NCI-H2171 (cell line): ENCODE measurements around the gene SLC30A1.
"Not testable (repeated sequence)": the region's sequence is repeated elsewhere in the genome, so short reads cannot be mapped to it uniquely, and the experiment has no call there.

Experiments used
- DNase-seq: peaks from one replicate; lab custom pipeline; 2025; lab: John Stamatoyannopoulos, UW

Gene SLC30A1

DNA sequence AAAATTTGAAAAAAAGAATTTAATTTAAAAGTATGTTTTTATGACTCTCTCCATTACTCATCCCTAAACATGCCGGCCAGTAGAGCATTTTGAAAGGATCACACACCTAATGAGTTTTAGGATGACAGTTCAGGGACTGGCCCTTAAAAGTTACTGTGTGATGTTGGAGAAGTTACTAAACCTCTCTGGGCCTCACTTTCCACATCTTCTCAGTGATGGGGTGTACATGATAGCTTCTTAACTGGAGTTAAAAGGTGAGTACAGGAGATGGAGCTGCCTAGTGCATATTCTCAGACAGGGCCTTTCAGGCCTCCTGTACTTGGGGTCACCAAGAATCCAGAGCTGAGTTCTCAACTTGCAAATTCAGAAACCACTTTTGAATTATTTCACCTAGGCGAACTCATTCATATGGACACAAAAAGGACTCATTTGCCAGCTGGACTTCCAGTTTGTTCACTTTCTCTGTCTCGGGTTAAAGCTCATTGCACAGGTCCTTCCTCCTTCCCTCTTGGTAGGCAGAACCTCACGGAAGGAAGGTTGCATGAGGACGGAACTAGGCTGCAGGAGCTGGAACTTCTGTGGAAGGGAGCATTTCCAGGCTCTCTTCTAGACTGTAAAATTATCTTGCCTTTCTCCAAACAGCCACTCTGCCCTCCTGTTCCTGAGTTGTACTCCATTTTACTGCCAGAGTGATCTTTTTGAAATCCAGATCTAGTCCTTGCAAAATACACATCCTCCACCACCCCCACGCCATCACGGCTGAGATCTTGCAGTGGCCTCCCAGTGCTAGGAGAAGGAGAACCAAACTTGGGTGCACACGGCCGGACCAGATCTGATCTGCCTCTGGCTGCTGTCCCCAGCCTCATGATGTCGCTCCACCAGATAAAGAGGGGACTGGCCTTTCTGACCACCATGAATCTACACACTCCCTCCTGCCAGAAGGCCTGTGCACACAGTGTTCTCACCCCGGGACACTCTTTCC lies 4.3 kb upstream of the SLC30A1 start:
- no peak for DNase-seq

DNA sequence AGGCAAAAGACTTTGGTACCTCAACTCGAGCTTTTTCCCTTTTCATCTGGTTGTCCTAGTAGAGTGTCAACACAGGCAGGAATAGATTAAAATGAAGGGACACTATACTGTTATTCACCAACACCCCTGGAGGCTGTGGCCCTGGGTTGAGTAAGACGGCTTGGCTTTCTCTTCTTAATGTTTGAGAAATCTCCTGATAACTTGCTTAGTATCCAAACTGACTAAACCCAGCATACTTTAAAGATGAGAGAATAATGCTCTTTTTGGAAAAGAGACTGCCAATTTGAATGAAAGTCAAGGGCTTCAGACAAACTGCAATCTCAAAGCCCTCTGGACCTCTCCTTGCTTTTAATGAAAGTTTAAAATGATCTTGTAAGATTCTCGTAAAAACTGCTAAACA lies 2.6 kb upstream of the SLC30A1 start:
- DNase-seq: no peak

DNA sequence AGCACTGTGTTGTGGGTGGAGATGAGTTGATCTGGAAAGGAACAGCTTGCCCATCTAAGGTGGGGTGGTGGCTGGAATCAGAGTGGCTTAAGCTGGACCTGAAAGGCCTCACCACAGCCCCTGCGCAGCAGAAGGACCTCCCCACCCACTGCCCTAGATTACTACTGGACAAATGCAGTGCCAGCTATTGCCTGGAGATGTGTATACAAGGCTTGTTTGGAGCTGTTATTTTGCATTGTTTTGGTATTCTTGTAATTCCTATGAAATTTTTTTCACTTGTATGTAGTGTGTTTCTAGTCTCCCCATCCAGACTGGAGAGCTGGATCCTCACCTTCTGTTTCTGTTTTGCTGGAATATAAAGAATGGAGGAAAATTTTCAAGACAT lies 1.3 kb upstream of the SLC30A1 start:
- no peak for DNase-seq

DNA sequence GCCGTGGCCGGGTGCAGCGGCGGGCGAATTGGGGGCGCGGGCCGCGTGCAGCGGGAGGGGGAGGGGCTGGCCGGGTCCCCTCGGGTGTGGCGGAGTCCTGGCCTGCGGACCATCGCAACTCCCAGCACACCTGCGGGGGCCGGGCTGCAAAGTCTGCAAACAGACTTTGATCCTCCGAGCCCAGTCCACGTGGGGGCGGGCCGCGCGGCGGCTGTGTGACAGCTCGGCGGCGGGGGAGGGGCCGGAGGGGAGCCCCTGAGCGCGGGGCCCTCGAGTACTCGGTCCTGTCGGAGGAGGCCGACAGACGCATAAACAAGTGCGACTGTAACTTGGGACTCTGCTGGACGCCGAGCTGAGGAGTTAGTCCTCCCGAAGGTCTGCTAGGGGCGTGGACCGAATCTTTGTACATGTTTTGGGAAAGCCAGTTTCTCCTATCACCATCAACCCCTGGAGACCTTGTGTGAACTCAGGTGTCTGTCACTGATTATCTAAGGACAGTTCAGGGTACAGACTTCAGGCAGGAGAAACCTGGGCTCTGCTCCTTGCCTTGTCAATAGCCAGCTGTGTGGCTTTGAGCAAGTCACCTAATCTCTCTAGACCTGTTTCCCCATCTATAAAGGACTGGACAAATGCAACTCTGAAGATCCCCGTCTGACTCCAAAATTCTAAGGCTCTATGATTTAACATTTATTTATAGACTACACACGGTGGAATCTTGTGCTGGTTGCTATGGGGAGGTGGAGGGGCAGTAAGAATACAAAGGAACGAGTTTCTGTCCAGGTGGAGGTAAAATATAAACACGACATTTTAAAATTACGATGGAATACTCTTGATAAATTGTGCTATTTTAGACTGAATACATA lies 710 bp upstream of the SLC30A1 start:
- DNase-seq: peak; percentile 83

DNA sequence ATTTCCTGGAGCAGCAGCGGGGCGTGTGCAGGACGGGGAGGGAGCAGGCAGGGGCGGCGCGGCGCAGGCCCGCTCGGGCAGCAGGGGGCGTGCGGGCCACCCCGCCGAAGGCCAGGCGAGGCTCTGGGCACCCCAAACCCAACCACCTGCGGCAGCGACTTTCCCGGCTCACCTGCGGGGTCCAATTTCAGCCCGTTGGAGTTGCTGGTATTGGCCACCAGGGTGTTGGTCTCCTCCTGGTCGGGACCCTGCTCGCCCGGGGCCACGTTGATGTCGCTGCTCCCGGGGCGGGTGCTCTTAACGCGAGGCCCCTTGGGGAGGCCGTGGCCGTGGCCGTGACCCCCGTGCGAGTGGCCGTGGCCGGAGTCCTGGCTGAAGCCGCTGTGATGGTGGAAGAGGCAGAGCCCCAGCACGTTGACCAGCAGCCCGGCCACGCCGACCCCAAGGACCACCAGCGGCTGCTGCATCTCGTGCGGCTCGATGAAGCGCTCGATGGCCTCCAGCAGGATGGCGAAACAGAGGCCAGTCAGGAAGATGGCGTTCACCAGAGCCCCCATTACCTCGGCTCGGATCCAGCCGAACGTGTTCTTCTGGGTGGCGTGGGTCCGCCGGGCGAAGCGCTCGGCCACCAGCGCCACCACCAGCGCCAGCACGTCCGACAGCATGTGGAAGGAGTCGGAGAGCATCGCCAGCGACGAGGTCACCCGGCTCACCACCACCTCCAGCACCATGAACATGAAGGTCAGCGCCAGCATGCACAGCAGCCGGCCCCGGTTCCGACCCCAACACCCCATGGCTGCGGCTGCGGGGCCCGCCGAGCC lies 932 bp downstream of the SLC30A1 start:
- DNase-seq: peak; percentile 58

DNA sequence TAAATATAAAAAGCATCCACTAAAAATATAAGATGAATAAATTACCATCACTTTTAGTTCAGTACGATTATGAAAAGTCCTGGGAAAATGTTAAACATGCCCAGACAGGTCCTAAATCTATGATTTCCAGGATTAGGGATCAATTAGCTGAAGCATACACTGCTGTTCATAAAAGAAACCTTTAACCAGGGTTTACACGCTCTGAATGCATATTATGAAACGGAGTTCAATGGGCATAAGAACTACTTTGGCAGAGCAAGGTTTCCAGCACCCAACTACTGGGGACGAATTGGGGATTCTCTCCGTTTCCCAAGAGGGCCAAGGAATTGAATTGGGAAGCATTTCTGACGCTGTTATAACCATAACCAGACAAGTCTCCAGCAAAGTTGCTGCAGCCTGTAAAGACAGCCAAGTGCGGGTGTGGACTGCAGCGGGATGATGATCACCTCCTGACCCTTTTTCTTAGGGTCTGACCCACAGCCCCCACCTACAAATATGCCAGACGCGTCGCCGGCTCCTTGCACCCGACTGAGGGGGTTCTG lies 1.6 kb downstream of the SLC30A1 start:
- DNase-seq: no peak

DNA sequence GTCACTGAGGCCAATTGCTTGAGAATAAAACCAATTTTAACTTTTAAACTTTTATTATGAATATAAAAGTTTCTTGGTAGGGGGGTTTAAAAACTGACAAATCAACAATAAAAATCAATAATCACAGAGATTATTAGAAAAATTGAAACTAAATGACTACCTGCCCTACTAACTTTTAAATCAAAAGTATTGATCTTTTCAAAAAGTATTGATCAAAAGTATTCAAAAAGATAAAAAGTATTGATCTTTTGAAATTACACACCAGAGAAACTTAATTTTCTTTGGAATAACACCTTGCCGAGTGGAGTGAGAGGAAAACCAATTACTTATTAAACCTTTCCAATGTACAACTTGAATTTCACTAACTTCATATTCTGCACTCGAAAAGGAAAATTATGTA lies 2.2 kb downstream of the SLC30A1 start:
- no peak for DNase-seq

DNA sequence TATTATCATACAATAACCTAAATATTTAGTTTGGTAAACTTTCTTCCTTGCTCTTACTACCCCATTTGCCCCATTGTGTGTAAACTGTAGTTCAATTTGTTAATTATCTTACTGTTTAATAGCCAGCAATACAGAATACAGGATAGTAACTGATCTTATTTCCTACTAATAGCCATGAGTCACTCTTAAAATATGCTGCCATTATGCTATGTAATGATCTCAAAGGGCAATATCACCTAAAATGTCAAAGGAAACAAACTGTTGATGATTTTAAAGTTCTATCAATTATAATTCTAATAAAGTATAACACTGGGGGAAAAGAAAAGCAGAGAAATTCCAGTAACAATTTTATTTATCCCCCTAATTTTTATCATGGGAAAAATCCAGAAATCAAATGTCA lies 4.3 kb downstream of the SLC30A1 start:
- no peak for DNase-seq

DNA sequence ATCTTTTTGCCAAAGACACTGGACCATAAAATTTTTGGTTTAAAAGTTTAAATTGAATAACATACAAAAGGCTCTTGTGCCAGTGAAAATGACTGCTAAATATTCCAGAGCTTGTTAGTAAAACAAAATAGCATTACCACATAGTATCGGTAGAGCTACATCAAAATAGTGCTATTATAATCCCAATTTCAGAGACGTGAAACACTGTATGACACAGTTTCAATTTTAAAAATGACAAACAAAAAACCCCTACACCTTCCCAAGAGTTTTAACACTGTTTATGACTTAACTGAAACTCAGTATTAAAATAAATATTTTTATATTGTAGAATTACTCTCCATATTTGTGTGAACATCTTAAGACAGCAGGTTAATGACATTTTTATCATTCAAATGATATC lies 7.0 kb downstream of the SLC30A1 start:
- no peak for DNase-seq

DNA sequence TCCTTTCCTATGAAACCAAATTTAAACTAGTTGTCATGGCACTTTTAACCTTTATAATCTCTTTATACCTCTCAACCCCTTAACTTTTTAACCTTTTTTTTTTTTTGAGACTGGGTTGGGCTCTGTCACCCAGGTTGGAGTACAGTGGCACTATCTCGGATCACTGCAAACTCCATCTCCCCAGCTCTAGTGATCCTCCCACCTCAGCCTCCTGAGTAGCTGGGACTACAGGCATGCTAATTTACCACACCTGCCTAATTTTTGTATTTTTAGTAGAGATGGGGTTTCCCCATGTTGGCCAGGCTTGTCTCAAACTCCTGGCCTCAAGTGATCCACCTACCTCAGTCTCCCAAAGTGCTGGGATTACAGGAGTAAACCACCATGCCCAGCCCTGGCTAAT lies 8.6 kb downstream of the SLC30A1 start:
- DNase-seq: not testable (repeated sequence)

DNA sequence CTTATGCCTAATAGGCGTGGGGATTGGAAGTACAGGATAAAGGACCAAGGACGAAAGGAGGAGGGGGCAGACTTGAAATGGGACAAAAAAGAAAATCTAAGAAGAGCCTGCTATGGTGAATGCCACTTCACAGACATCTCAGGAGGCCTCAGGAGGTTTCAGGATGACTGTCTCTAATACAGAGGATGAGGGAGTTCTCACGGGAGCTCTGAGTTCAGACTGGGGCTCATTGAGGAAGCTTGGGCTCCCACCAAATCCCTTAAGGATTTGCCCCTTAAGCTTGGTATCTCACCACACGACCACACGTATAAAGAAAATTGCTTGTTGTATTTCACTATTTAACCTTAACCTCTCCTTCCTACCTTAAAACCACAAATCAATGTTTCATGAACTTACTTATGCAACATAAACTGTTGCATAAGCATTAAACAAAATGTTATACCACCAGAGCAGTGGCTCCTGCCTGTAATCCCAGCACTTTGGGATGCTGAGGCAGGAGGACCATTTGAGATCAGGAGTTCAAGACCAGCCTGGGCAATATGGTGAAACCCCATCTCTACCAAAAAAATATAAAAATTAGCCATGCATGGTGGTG lies 12.4 kb downstream of the SLC30A1 start:
- no peak for DNase-seq

DNA sequence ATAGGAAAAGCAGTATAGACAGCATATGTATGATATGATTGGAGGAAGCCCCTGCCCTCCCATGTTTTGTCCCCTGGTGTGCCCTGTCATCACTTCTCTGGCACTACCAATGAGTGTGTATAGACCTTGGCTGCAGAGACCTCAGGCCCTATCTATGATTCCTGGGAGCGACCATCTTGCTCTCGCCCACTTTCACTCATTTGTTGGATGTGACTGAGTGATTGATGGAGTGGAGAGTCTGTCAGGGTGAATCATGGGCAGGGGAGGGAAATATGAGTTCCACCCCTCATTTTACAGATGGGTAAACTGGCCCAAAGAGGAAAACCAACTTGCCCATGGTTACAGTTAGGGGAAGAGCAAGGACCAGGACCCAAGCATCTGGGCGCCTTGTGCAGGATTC lies 14.9 kb downstream of the SLC30A1 start:
- DNase-seq: no peak

DNA sequence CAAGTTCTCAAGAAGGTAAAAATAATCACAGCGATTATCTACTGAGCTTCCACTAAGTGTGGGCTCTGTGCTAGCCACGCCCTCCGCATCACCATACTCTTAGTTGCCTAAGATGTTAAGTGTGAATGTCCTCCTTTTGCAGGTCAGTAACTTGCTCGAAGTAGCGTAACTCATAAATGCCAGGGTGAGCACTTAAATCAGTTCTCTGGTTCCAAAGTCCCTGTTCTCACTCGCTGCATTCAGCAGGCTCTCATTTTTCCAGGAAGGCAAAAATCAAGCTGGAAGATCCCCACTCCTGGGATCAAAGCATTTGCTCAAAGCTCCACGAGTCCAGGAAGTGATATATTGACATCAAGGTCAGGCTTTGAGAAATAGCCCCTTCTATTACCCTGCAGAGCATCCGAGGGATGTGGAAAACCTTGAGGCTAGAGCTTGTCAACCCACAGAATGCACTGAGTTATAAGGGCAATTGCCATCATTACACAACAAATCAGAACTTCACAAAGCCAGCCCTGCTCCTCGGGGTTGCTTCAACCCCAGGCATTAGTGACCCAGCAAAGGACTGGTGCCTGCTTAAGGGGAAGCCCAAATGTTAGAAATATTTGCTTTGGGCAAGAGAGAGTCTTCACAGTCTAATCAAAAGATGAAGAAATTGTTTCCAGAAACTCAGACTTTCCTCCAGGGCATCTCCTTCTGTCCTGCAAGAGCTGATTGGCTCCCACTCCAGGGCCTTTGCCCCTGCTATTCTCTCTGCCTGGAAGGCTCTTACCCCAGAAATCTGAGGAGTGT lies 19.5 kb downstream of the SLC30A1 start:
- no peak for DNase-seq

DNA sequence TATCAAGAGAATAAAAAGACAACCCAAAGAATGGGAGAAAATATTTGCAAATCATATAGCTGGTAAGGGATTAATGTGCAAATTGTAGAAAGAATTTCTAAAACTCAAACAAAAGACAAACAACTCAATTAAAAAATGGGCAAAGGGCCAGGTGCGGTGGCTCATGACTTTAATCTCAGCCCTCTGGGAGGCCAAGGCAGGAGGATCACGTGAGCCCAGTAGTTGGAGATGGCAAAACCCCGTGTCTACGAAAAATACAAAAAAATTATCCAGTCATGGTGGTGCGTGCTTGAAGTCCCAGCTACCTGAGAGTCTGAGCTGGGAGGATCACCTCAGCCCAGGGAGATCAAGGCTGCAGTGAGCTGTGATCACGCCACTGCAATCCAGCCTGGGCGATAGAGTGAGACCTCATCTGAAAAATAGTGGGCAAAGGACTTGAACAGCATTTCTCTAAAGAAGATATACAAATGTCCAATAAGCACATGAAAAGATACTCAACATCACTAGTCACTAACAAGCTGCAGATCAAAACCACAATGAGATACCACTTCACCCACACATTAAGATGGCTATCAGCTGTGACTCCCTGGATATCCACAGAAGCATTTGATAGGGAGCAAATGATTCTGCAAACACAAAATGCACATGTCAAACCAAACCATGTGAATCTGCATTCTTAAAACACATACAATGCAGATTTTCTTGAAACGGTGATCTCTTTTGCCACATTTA lies 20.9 kb downstream of the SLC30A1 start:
- DNase-seq: no peak

DNA sequence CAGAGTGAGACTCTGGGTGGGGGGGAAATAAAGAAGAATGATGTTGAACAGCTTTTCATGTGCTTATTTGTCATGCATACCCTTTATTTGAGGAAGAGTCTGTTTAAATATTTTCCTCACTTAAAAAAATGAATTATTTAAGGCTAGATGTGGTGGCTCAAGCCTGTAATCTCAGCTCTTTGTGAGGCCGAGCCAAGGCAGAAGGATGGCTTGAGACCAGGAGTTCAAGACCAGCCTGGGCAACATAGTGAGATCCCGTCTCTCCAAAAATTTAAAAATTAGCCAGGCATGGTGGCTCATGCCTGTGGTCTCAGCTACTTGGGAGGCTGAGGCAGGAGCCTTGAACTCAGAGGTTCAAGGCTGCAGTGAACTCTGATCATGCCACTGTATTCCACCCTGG lies 25.4 kb downstream of the SLC30A1 start:
- DNase-seq: no peak

DNA sequence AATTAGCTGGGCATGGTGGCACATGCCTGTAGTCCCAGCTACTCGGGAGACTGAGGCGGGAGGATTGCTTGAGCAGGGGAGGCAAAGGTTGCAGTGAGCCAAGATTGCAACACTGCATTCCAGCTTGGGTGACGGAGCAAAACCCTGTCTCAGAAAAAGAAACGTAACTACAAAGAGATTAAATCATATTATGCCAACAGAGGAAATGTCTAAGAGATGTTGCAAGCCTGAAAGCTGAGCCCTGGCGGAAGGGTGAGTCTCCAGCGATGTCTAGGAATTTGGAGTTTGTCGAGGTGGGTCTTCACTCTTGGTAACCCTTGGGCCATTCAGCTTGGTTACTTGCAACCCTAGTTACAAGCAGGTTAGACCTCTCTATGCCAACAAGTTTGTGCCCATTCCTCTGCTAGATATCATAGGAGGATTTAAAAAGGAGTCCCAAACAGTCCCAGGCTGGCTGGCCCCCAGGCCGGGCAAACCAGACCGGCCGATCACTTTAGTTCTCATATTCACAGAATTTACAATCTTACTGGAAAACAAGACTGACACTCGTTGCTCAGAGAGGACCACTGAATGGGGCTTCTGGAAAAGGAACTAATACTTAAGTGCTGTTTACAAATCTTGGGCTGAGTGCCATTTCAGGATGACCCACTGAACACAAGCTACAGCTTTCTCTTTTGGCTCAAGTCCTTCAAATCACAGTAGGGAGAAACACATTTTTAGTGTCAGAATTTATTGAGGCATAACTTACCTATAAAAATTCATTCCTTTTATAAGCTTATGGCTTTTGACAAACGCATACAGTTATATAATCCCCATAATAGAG lies 27.1 kb downstream of the SLC30A1 start:
- DNase-seq: no peak

DNA sequence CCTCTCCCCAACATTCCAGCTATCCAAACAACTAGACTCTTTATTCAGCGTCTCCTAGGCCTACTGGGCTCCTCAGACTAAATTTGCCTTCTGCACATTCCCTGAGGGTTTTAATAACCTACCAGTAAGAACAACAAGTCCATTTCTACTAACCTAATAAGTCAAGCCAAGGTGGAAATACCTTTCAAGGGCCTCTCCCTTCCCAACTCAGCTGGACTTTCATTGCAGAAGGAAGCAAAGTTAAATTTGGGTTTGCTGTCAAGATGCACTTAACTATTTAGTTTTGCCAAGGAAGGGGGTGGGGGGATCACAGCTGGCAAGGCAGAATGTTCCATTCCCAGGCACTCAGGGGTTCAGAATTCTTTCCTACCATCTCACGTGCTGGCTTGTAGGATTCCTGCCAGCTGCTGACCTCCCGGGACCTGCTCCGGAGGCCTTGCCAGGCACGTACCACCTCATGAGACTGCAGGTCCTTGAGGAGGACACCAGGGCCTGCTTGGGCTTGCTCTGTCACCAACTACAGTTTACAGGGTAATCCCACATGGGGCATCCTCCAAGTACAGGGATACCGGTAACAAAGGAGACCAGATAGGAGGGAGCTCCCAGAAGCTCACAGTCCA lies 29.8 kb downstream of the SLC30A1 start:
- DNase-seq: peak; percentile 19

DNA sequence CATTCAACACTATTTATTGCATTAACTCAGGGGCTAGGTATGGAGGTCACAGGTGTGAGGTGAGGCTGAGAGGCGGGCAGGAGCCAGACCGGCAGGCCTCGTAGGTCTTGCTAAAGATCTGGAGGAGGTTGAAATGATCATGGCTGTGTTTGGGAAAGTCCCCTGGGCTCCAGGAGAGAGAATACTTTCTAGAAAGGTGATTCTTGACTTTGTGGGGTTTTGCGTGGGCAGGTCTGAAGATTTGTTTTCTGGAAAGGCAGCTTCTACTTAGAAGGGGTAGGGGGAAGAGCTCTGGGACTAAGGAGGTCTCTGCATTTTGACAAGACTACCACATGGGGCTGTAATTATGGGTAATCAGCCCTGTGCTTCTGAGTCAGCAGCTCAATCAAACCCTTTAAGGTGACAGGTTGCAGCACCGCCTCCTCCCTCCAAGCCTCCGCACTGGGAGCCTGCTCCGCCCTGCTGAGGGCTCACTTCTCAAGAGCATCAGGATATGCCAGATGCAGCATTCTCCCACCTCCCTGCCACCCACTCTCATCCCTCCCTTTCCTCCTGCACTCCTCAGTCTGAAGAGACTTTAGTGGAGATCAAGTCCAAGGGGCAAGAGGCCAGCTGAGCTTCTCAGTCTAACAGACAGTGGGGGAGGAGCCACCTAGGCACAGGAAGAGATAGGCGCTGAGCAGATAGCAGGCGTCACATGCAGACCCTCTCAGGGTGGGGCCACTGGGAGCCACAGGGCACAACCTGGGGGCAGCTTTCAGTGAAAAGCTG lies 30.5 kb downstream of the SLC30A1 start:
- peak; percentile 76 for DNase-seq
